Stimulated activated CD8-positive, alpha-beta memory T cell treated with anti-CD3 and anti-CD28 coated beads, Interleukin-7, amount 100 ng/mL, for 24 hours (primary cell): ENCODE measurements around the gene CAMTA1.

ENCODE experiments used
- DNase-seq: peaks from one replicate; pipeline ENCODE4 v3.0.0-alpha.2; 2020; ENCODE audit warnings: low read depth

CAMTA1 gene

GRCh38 chr1:7455796-7456721 is 670.8 kb downstream of the CAMTA1 start:
- no peak for DNase-seq

- DNase-seq, result no peak
Measured at GRCh38 chr1:7456722-7457082, 671.4 kb downstream of the CAMTA1 start.

- no peak for DNase-seq
Measured at GRCh38 chr1:7457811-7458210, 672.6 kb downstream of the CAMTA1 start.

- DNase-seq, result no peak
Measured at GRCh38 chr1:7458946-7459345, 673.7 kb downstream of the CAMTA1 start.

DNA sequence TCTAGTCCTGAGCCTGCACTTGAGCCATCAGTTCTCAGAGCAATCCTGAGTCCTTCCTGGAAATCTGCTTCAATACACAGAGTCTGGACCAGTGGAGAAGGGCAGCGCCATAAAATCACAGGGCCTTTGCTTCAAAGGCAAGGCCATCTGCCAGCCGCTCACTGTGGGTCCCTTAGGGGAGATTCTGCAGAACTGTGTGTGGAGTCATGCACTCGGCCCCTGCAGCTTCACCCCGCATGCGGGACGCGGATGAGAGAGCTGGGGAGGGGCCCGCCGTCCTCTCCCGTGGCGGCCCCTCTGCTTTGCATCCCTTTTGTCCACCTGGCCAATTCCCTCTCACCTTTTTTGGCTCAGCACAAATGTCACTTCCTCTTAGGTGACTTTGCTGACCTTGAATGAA is 674.7 kb downstream of the CAMTA1 start:
- DNase-seq, result no peak

- no peak for DNase-seq
Measured at GRCh38 chr1:7460807-7461206, 675.6 kb downstream of the CAMTA1 start.

DNA sequence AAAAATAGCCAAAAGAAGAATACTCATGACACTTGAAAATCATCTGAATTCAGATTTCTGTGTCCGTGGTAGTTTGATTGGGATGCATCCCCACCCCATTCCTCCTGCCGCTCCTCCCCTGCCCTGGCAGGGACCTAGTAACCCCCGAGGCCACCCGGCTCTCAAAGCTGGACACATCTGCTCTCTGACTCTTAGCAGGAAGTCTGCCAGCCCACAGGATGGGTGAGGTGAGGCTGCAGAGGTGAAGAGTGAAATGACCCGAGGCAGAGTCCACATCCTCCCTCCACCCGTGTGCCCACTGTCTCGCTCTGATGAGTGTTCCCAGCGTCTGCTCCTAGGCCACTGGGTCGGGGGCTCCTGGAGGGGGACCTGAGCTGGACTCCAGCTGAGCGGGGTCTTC is 677.4 kb downstream of the CAMTA1 start:
- DNase-seq, result no peak

DNA sequence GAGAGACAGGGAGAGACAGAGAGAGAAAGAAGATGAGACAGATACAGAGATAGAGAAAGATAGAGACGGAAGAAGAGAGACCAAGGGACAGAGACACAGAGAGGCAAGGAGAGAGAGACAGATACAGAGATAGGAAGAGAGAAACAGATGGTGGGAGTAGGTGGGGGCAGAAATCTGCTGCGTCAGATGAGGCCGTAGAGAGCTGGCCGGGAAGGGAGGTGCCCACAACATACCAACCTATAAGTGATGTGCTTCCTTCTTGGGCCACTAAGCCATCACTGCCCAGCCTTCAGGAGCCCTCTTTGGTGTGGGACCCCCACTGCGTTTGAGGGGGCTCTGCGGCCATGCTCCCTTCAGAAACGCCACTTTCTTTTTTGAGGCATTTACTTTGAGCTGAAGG is 678.3 kb downstream of the CAMTA1 start:
- DNase-seq, result no peak

DNA sequence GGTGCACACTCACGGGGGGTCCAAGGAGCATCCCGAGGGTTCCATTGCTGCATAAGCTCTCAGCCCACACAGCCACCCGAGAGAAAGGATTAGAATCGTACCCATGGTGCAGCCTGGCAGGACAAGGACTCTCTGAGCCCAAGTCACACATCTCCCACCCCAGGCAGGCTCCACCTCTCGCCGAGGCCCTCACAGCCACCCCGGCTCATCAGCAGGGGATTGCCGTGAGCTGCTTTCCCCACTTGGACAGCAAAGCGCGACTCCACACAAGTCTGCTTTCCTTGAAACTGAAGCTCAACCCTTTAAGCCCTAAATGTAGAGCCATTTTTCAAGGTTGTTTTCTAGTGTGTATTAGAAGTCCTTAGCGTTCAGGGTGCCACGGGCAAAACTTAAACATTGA is 679.5 kb downstream of the CAMTA1 start:
- no peak for DNase-seq

DNA sequence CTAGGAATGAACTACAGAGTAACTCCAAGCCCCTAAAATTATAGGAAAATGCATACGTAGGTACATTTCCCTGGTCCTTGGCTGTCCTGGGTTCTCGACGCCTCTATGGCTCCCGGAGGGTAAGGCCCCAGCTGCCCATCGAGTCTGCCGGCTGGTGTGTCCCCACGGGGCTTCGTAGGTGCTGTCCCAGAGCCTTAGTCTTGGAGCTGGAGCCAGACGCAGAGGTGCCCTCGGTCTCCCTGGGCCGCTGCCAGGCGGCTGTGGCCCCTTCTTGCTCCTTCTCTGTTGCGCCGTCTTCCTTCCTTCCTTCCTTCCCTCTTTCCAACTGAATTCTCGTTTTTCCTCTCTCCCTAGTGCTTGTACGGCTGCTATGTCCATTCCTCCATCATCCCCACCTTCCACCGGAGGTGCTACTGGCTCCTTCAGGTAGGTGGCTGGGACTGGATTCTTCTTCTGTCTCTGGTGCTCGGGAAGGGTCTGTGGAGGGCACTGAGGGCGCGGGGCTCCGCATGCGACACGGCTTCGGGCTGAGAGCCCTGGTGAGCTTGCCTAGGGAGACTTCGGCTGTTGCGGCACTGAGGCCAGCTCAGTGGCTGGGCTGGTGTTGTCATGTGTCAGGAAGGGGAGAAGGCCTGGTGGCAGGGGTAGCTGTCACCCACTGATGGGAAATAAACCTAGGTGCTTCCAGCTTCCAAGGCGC is 682.4 kb downstream of the CAMTA1 start:
- DNase-seq, result no peak

- no peak for DNase-seq
Measured at GRCh38 chr1:7468248-7468647, 683.0 kb downstream of the CAMTA1 start.

DNA sequence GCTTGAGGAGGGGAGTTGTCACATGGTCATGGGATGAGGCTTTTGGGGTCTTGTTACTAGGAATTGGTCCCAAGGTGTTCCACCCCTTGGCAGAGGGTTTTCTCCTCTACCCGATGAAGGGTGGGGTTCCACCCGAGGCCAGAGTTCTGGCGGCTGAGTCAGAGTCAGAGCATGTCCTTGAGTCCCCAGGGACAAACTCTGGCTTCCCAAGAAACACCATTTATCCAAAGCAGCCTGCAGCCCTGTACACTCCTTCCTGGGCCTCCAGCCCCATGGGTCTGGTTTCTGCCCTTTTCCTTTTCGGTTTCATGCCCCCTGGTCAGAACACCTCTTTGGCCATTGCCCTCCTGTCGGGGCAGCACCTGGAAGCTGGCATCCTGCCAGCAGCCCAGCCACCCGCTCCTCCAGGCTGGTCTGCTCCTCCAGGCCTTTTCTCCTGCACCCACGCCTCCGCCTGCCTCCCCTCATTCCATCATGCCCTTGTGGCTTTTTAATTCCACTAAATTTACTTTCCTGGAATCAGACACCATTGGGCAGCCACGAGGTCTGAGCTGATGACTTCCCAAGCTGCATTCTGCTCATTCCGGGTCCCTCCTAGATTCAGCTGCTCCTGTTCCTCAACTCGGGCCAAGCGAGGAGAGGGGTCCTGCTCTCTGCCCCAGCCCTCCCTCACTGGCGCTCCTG is 684.1 kb downstream of the CAMTA1 start:
- no peak for DNase-seq

DNA sequence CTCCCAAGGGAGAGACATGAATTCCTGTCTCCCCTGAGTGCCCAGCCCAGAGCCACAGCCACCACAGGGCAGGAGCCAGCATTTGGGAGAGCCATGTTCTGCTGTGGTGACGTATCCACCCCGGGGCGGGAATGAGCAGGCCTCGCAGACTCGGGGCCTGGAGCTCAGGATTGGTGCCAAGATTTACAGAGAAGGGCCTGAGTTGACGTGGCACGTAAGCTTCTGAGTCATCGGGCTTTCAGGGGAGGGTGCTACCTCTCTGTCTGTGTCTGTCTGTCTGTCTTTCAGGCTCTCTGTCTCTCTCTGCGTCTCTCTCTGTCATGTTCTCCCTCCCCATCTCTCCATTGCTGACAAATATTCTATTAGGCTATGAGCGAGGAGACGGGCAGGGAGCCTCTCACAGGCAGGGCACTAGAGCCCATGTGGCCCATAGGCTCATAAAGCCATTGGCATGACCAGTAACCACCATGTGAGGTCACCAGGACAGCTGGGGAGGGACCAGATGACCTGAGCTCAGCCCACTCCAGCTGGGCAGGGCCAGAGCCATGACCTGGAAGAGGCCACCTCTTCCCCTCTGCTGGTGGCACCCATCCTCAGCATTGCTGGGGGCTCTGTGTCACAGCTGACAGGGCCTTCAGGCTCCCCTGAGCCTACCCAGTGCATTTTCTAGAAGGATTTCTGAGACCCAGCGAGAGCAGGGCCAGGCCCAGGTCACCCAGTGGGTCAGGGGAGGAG is 685.8 kb downstream of the CAMTA1 start:
- no peak for DNase-seq

- no peak for DNase-seq
Measured at GRCh38 chr1:7471836-7472235, 686.6 kb downstream of the CAMTA1 start.

DNA sequence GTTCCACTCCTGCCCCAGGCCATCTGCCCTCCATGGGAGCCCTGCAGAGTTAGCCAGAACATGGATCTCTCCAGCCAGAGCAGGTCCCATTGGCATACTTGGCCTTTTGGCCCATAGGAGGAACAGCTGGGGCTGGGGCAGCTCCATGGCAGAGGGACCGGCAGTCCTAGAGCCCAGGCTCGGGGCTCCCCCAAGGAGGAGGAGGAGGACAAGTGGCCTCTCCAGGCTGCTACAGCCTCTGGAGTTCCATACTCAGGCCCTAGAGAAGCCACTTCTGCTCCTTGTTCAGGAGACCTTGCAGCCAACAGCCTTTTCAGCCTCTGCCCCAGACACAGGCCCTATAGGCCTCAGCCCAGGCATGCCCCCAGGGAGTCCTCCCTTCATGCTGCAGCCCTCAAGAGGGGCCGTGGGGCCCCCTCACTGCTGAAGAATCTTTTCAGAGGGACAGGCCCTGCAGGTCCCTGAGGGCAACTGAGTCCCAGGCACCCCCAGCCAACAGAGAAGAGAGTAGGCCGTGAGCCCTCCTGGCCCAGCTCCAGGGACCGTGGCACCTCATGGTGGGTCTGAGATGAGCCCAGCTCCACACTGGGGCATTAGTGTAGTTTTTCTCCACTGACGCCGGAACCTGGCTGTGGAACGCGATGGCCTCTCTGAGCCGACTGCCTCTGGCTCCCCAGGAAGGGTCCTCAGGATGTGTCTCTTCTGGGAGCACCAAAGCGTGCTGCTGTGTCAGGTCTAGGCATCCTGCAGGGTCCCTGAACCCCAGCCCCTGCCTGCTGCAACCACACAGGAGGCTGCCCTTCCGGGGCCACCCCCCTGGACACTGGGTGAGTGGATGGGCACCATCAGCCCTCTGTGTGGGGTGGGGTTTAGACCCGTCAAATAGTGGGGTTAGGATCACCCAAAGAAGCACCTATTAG is 688.2 kb downstream of the CAMTA1 start:
- DNase-seq, result no peak

DNA sequence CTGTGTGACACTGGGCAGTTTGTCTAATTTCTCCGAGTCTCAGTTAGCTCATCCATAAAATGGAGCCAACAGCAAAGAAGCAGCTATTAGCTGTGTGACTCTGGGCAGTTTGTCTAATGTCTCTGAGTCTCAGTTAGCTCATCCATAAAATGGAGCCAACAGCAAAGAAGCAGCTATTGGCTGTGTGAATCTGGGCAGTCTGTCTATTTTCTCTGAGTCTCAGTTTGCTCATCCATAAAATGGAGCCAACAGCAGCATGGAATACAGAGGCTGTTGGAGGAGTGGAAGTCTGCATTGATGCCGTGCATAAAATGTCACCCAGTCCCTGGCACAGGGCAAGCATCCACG is 688.9 kb downstream of the CAMTA1 start:
- no peak for DNase-seq

GRCh38 chr1:7474786-7475502 is 689.7 kb downstream of the CAMTA1 start:
- DNase-seq, result no peak

DNA sequence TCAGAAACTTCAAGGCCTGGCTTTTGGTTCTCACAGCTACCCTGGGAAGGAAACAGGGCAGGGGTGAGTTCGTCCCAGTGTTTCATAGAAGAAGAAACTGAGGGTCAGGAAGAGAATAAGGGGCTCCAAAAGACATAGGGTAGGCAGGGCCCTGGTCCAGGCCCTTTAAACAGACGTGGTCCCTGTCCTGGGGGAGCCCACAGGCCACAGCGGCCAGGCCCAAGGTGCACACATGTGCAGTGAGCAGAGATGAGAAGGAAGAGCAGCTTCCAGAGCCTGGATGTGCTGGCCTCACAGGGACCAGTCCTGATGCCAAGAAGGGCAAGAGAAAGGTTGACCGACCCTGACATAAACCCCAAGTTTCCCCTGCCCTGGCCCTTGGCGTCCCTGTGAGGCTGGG is 690.4 kb downstream of the CAMTA1 start:
- no peak for DNase-seq

- DNase-seq, result no peak
Measured at GRCh38 chr1:7476402-7476801, 691.1 kb downstream of the CAMTA1 start.

DNA sequence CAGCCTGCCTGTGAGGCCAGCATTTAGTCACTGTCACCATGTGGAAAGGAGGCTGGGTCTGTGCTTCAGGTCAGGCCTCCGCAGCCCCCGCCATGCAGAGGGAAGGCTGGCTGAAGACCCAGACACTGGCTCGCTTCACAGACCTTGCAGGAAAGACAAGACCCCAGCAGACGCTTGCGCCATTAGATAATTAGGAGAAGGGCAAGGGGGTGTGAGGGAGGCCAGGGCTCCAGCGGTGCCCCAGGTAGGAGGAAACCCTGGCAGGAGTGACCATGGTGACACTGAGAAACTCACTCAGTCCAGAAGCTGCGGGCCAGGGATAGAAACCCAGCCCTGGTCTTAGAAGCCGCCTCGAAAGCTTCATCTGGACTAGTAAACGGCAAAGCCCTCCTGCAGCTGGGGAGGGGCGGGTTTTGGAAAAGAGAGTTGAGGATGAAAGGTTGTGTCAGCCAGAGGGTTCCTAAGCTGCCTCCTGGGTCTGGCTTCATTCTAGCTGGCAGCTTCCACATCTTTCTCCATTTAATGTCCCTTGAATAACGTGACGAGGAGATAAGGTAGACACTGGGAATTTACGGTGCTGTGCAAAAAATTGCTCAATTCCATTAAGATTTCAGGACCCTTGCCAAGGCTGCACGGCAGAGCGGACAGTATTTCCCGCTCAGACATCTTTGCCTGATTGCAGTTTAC is 691.8 kb downstream of the CAMTA1 start:
- DNase-seq, result no peak
